Subcutaneous preadipocyte (primary cell): ENCODE data around the gene MARK1. TPM values are rescaled to one million over a fixed set of nuclear protein-coding genes. Genes with fewer than 3 reads are reported as not detected.

ENCODE experiments used
- small RNA-seq: library from RNA; depleted of rRNA; stranded (forward); fragments of <200 nt; gene quantifications from one replicate; pipeline ENCODE3, GENCODE V24; 2012
- total RNA-seq: library from RNA; depleted of rRNA; stranded (reverse); fragments of >200 nt; gene quantifications from 2 replicates; pipeline ENCODE4 v1.2.3, GENCODE V29; 2012

The MARK1 gene
- 2.0 and 2.2 TPM in 2 replicates for total RNA-seq

DNA sequence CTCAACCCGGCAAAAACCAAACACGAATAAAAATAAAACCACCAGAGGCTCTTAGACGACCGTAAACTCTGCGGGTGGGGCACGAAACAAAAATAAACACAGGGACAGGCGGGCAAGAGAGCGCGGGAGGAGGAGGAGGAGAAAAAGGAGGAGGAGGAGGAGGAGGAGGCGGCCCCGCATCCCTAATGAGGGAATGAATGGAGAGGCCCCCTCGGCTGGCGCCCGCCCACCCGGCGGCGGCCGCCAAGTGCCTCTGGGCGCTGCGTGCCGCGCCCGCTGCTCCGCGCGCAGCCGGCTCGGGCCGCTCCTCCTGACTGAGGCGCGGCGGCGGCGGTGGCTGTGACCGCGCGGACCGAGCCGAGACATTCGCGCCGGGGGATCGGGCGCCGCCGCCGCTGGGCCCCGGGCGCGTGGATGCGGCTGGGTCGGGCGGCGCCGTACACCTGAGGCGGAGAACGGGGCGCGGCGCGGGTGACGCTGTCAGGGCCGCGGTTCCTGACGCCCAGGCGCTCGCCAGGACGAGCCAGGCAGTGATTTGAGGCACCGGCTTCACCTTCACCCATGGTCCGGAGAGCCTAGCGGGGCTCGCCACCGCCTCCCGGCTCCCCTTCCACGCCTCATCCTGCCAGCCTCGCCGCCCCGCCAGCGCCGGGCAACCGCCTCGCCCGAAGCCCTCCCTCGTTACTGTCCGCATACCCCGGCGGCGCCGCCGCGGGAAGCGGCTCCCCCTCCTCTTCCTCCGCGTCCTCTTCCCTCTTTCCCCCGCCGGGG, at the start of gene MARK1:
TSS of gene MARK1 (plus strand) at position 229 of the 771 bp plus-strand sequence. CDS start 687 bp downstream, outside the sequence.

DNA sequence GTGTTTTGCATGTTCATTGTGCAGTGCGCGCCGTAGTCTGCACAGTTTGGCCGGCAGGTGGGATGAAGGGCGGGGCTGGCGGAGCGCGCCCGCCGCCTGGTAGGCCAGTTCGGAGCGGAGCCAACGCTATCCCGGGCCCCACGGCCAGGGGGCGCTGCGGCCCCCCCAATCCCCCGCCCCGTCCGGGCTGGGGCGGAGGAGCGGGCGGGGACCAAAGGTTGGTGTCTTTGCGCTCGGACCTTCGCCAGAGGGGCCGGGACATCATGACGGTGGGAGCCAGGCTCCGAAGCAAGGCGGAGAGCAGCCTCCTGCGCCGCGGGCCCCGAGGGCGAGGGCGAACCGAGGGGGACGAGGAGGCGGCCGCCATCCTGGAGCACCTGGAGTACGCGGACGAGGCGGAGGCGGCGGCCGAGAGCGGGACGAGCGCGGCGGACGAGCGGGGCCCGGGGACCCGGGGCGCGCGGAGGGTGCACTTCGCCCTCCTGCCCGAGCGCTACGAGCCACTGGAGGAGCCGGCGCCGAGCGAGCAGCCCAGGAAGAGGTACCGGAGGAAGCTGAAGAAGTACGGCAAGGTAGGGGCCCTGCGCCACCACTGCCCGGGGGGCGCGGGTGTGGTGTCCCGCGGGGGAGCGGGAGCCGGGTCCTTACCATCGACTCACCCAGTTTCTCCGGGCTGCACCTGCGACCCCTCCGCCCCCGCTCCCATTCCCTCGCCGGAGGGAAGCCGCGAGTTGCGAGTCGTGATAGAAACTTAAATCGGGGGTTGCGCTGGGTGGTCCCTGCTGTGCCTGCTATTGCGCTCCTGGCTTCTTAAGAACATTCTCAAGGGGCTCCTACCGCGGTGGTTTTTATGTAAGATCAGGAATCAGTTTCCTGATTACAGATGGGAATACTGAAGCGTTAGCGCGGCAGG, 162.5 kb downstream of the MARK1 start, which contains the start of gene C1orf115:
TSS of gene C1orf115 (plus strand) at position 224 of the 913 bp plus-strand sequence. CDS start at position 264, 40 bp downstream.

Small RNAs within 50 kb of the gene (small RNA-seq; reads per million reads assigned to genes)
- not detected for gene RN7SL464P

Other genes starting within 250 kb of the MARK1 start
- gene C1orf115, start 162.2 kb downstream of the MARK1 start, total RNA-seq, result 0.20 and 0.37 TPM in 2 replicates
- gene MTARC2, start 220.2 kb downstream of the MARK1 start, total RNA-seq, result 2.9 and 3.1 TPM in 2 replicates